ENCODE measurements around the gene LYG2.
"Not testable (repeated sequence)": the region's sequence is repeated elsewhere in the genome, so short reads cannot be mapped to it uniquely, and the experiment has no call there.

LYG2 gene

GRCh38 chr2:99255491-99256318 is at the start of gene LYG2:
Gene LYG2 (minus strand): TSS chr2:99255666. CDS start chr2:99254260, 1,406 bp downstream.
- DNase-seq (ENCODE audit: low read depth in 2 of 2) = no peak

GRCh38 chr2:99301097-99301496 is 45.6 kb upstream of the LYG2 start, which contains the start of gene LYG1:
Gene LYG1 (minus strand): TSS chr2:99301197. CDS start chr2:99295670, 5,527 bp downstream.
- not testable (repeated sequence) for DNase-seq (ENCODE audit: low read depth in 2 of 2)

GRCh38 chr2:99299580-99299979 is 44.1 kb upstream of the LYG2 start:
- no peak for DNase-seq (ENCODE audit: low read depth in 2 of 2)

- no peak for DNase-seq (ENCODE audit: low read depth in 2 of 2)
Measured at GRCh38 chr2:99297994-99298393, 42.5 kb upstream of the LYG2 start.

- DNase-seq (ENCODE audit: low read depth in 2 of 2) = no peak
Measured at GRCh38 chr2:99285526-99285925, 30.1 kb upstream of the LYG2 start.

GRCh38 chr2:99279969-99280695 is 24.7 kb upstream of the LYG2 start:
- DNase-seq (ENCODE audit: low read depth in 2 of 2) = no peak

GRCh38 chr2:99278793-99279291 is 23.4 kb upstream of the LYG2 start:
- no peak for DNase-seq (ENCODE audit: low read depth in 2 of 2)

GRCh38 chr2:99278195-99278765 is 22.8 kb upstream of the LYG2 start:
- not testable (repeated sequence) for DNase-seq (ENCODE audit: low read depth in 2 of 2)

- no peak for DNase-seq (ENCODE audit: low read depth in 2 of 2)
Measured at GRCh38 chr2:99275882-99276281, 20.4 kb upstream of the LYG2 start.

- DNase-seq (ENCODE audit: low read depth in 2 of 2) = no peak
Measured at GRCh38 chr2:99261242-99261641, 5.8 kb upstream of the LYG2 start.

GRCh38 chr2:99260184-99260583 is 4.7 kb upstream of the LYG2 start:
- DNase-seq (ENCODE audit: low read depth in 2 of 2) = no peak

GRCh38 chr2:99259465-99259864 is 4.0 kb upstream of the LYG2 start:
- no peak for DNase-seq (ENCODE audit: low read depth in 2 of 2)

GRCh38 chr2:99256677-99257076 is 1.2 kb upstream of the LYG2 start:
- DNase-seq (ENCODE audit: low read depth in 2 of 2) = no peak

- DNase-seq (ENCODE audit: low read depth in 2 of 2) = no peak
Measured at GRCh38 chr2:99249951-99250350, 5.5 kb downstream of the LYG2 start.

- DNase-seq (ENCODE audit: low read depth in 2 of 2) = no peak
Measured at GRCh38 chr2:99242151-99242550, 13.3 kb downstream of the LYG2 start.

GRCh38 chr2:99240431-99240830 is 15.0 kb downstream of the LYG2 start:
- no peak for DNase-seq (ENCODE audit: low read depth in 2 of 2)

GRCh38 chr2:99238599-99238998 is 16.9 kb downstream of the LYG2 start:
- no peak for DNase-seq (ENCODE audit: low read depth in 2 of 2)

GRCh38 chr2:99233177-99233576 is 22.3 kb downstream of the LYG2 start:
- DNase-seq (ENCODE audit: low read depth in 2 of 2) = not testable (repeated sequence)

GRCh38 chr2:99217929-99218501 is 37.5 kb downstream of the LYG2 start:
- no peak for DNase-seq (ENCODE audit: low read depth in 2 of 2)

- no peak for DNase-seq (ENCODE audit: low read depth in 2 of 2)
Measured at GRCh38 chr2:99216096-99216495, 39.4 kb downstream of the LYG2 start.

GRCh38 chr2:99205491-99205890 is 50.0 kb downstream of the LYG2 start:
- no peak for DNase-seq (ENCODE audit: low read depth in 2 of 2)

Measured in stimulated activated CD4-positive, alpha-beta T cell treated with anti-CD3 and anti-CD28 coated beads, Interleukin-12 subunit alpha, Interleukin-12 subunit beta, amount 100 ng/mL, for 24 hours (primary cell).